T-cell (primary cell): Measurements from ENCODE around the gene EXTL2. TPM values are rescaled to one million over a fixed set of nuclear protein-coding genes. Genes with fewer than 3 reads are reported as not detected.
A peak's percentile ranks its signal among the peaks of the same experiment; 100 is the strongest.

Experiments used
- ATAC-seq, 4 experiments: fragments of 200-7000 bp in 3 of 4; fragments of 150-1000 bp in 1 of 4; cut with Tn5 transposase; replicated peaks in 1 of 4; 1 replicate in 3 of 4; 2 replicates in 1 of 4; pipeline ENCODE4 v1.10.0; 2021; ENCODE audit warnings: moderate library complexity in 3 of 4, mild to moderate bottlenecking in 2 of 4, moderate number of reproducible peaks in 1 of 4
- CTCF ChIA-PET, 2 donors: fragments of 300-600 bp; sonication (Branson Sonifier 250); formaldehyde crosslinking; loops; one replicate each; lab custom pipeline; 2022; ENCODE audit warnings: antibody characterized with exemption in 2 of 2; lab: Charles Lee
- POLR2A ChIA-PET, 2 donors: fragments of 300-600 bp; sonication (Branson Sonifier 250); formaldehyde crosslinking; loops; one replicate each; lab custom pipeline; 2022; ENCODE audit warnings: antibody characterized with exemption in 2 of 2; lab: Charles Lee
- DNase-seq, 35 experiments: peaks; one replicate each; pipeline versions ENCODE4 v3.0.0 to v3.0.0-alpha.2; 2013 to 2023
- H3K27ac ChIP-seq: one replicate; pipeline ENCODE4 v1.5.1; 2013; ENCODE audit warnings: low read length
- H3K27me3 ChIP-seq, 2 experiments: replicated peaks in 1 of 2; 1 replicate in 1 of 2; 2 replicates in 1 of 2; pipeline versions ENCODE4 v1.6.1 to v1.7.0; 2013; ENCODE audit warnings: low read length in 1 of 2, mixed read lengths in 1 of 2; ENCODE audit not compliant: control insufficient read depth in 2 of 2, insufficient read depth in 2 of 2; ENCODE audit errors: extremely low read depth in 1 of 2
- H3K36me3 ChIP-seq, 2 donors: 1 replicate in 1 of 2; 2 replicates in 1 of 2; pipeline versions ENCODE4 v1.6.1 to v1.7.0; 2013; ENCODE audit warnings: low read length in 1 of 2; ENCODE audit not compliant: control insufficient read depth in 2 of 2, insufficient read depth in 1 of 2; ENCODE audit errors: extremely low read depth in 1 of 2
- H3K4me1 ChIP-seq, 2 experiments: 1 replicate in 1 of 2; 2 replicates in 1 of 2; pipeline versions ENCODE4 v1.6.1 to v1.7.0; 2013; ENCODE audit warnings: low read length in 2 of 2, mixed read lengths in 1 of 2; ENCODE audit not compliant: insufficient read depth in 2 of 2, control insufficient read depth in 1 of 2; ENCODE audit errors: extremely low read depth in 1 of 2
- H3K4me3 ChIP-seq, 2 donors: 1 replicate in 1 of 2; 2 replicates in 1 of 2; pipeline versions ENCODE4 v1.5.1 to v1.7.0; 2013; ENCODE audit warnings: mild to moderate bottlenecking in 2 of 2, low read length in 1 of 2, moderate library complexity in 1 of 2; ENCODE audit not compliant: control insufficient read depth in 1 of 2; ENCODE audit errors: extremely low read depth in 1 of 2
- H3K9me3 ChIP-seq: 2 replicates; pipeline ENCODE4 v1.7.0; 2013
- H3K27ac Mint-ChIP-seq, 2 donors: one replicate each; pipeline ENCODE4 v1.8.0; 2020 to 2021; ENCODE audit warnings: mild to moderate bottlenecking in 2 of 2, mixed read lengths in 2 of 2
- H3K27me3 Mint-ChIP-seq, 2 donors: one replicate each; pipeline ENCODE4 v1.8.0; 2021 to 2022; ENCODE audit warnings: mixed read lengths in 2 of 2
- H3K36me3 Mint-ChIP-seq: one replicate; pipeline ENCODE4 v1.8.0; 2021; ENCODE audit warnings: mixed read lengths
- H3K4me1 Mint-ChIP-seq, 3 donors: one replicate each; pipeline ENCODE4 v1.8.0; 2020 to 2022; ENCODE audit warnings: mixed read lengths in 3 of 3, mild to moderate bottlenecking in 1 of 3
- H3K4me3 Mint-ChIP-seq, 3 donors: one replicate each; pipeline ENCODE4 v1.8.0; 2020 to 2022; ENCODE audit warnings: mild to moderate bottlenecking in 3 of 3, mixed read lengths in 3 of 3, moderate library complexity in 3 of 3
- H3K9me3 Mint-ChIP-seq, 3 donors: one replicate each; pipeline ENCODE4 v1.8.0; 2020 to 2022; ENCODE audit warnings: mixed read lengths in 3 of 3
- WGBS: methylation state at CpG from one replicate; pipeline ENCODE4 v1.1.5; 2013; ENCODE audit warnings: missing lambda C conversion rate; ENCODE audit not compliant: insufficient coverage; 5-methylcytosine and 5-hydroxymethylcytosine counted together
- total RNA-seq, 35 experiments: library from RNA in 6 of 35; stranded (reverse) in 6 of 35; fragments of 120-200 nt in 1 of 35; gene quantifications; one replicate each; pipeline versions ENCODE4 v1.2.1 to v1.2.4 and lab custom pipeline; 2013 to 2026

EXTL2 gene
- total RNA-seq, 5 donors from 2014 or later (not counting 1 experiment from before 2014, with no cell fraction given), result 2.4 to 4.1 (median 2.7) TPM

- Histone ChIP-seq H3K27ac (peak overlapping the region; percentile 78), H3K36me3 (peaks cover 0 to 5% of the 10 kb centered on the region in 2 donors), H3K4me3 (no peak overlapping the region), H3K27me3 (no peaks in the 10 kb centered on the region), H3K9me3 (no peaks in the 10 kb centered on the region), H3K4me1 (peaks cover 37 to 83% of the 10 kb centered on the region in 2 experiments)
- ChIA-PET CTCF (interaction anchor here in 1 of 2 donors (0.6 to 6.2 kb wide), 3 partner anchors 9 to 384 kb away, joined by 3 to 92 read pairs (median 6); no protein-coding TSS in a partner anchor), POLR2A (interaction anchor here in 1 of 2 donors (0.6 kb wide), 1 partner anchor 324 kb away, joined by 4 read pairs; no protein-coding TSS in a partner anchor)
- H3K9me3 Mint-ChIP-seq, result no peaks in the 10 kb centered on the region
- no peak overlapping the region for H3K4me3 Mint-ChIP-seq
- DNase-seq, result no peak
- peaks cover 29% of the 10 kb centered on the region for H3K36me3 Mint-ChIP-seq
- WGBS, result no CpG with 5 or more reads among the region's 2 CpGs
- peaks cover 22 to 36% (median 35%) of the 10 kb centered on the region in 3 donors for H3K4me1 Mint-ChIP-seq
- H3K27me3 Mint-ChIP-seq, result no peaks in the 10 kb centered on the region
- H3K27ac Mint-ChIP-seq, result no peak overlapping the region
- ATAC-seq, result no peak
Measured at GRCh38 chr1:100926240-100926639, 31.6 kb upstream of the EXTL2 start.

GRCh38 chr1:100924991-100925390, 30.3 kb upstream of the EXTL2 start:
- Histone ChIP-seq H3K36me3 (peaks cover 0 to 5% of the 10 kb centered on the region in 2 donors), H3K27ac (peak overlapping the region; percentile 78), H3K27me3 (no peaks in the 10 kb centered on the region), H3K4me3 (no peak overlapping the region), H3K4me1 (peaks cover 37 to 75% of the 10 kb centered on the region in 2 experiments), H3K9me3 (no peaks in the 10 kb centered on the region)
- CTCF ChIA-PET, result interaction anchor here (0.6 to 6.2 kb wide), 6 partner anchors 61 to 368 kb away, joined by 3 to 92 read pairs (median 4); no protein-coding TSS in a partner anchor
- DNase-seq (peak in 1 of 35 experiments; percentile 42), ATAC-seq (no peak)
- H3K27me3 Mint-ChIP-seq, result no peaks in the 10 kb centered on the region
- peak overlapping the region in 2 of 3 donors; percentile 3 to 37 for H3K4me3 Mint-ChIP-seq
- H3K9me3 Mint-ChIP-seq, result no peaks in the 10 kb centered on the region
- peaks cover 18 to 30% (median 29%) of the 10 kb centered on the region in 3 donors for H3K4me1 Mint-ChIP-seq
- H3K36me3 Mint-ChIP-seq, result peaks cover 31% of the 10 kb centered on the region
- POLR2A ChIA-PET, result interaction anchor here (0.5 to 1.2 kb wide), 4 partner anchors 165 to 363 kb away, joined by 3 to 10 read pairs (median 4); no protein-coding TSS in a partner anchor
- H3K27ac Mint-ChIP-seq, result no peak overlapping the region
- 60% methylated on average over 2 of the region's 2 CpGs for WGBS

GRCh38 chr1:100924212-100924611, 29.6 kb upstream of the EXTL2 start:
- H3K27ac Mint-ChIP-seq, result no peak overlapping the region
- ChIA-PET CTCF (interaction anchor here (0.6 to 6.2 kb wide), 8 partner anchors 33 to 364 kb away, joined by 3 to 92 read pairs (median 4); no protein-coding TSS in a partner anchor), POLR2A (interaction anchor here (0.6 to 1.2 kb wide), 7 partner anchors 187 to 892 kb away, joined by 3 to 6 read pairs (median 5); no protein-coding TSS in a partner anchor)
- H3K4me1 Mint-ChIP-seq, result peaks cover 18 to 27% (median 25%) of the 10 kb centered on the region in 3 donors
- peak overlapping the region in 2 of 3 donors; percentile 21 to 25 for H3K4me3 Mint-ChIP-seq
- H3K36me3 Mint-ChIP-seq, result peaks cover 33% of the 10 kb centered on the region
- ATAC-seq (no peak), DNase-seq (no peak)
- Histone ChIP-seq H3K27ac (peak overlapping the region; percentile 78), H3K4me3 (no peak overlapping the region), H3K27me3 (no peaks in the 10 kb centered on the region), H3K9me3 (no peaks in the 10 kb centered on the region), H3K4me1 (peaks cover 37 to 67% of the 10 kb centered on the region in 2 experiments), H3K36me3 (peaks cover 0 to 10% of the 10 kb centered on the region in 2 donors)
- no peaks in the 10 kb centered on the region for H3K27me3 Mint-ChIP-seq
- no peaks in the 10 kb centered on the region for H3K9me3 Mint-ChIP-seq

- H3K9me3 ChIP-seq, result no peaks in the 10 kb centered on the region
- no peak overlapping the region for H3K4me3 Mint-ChIP-seq
- no peak overlapping the region for H3K4me3 ChIP-seq
- DNase-seq (peak in 2 of 35 experiments; percentile 17 to 81), ATAC-seq (no peak)
- no peak overlapping the region for H3K27ac ChIP-seq
- H3K27me3 Mint-ChIP-seq, result no peaks in the 10 kb centered on the region
- no peaks in the 10 kb centered on the region for H3K9me3 Mint-ChIP-seq
- H3K36me3 ChIP-seq, result peaks cover 0 to 21% of the 10 kb centered on the region in 2 donors
- CTCF ChIA-PET, result interaction anchor here (0.6 to 6.2 kb wide), 28 partner anchors 11 to 437 kb away, joined by 3 to 92 read pairs (median 4); partner anchors contain the start of gene S1PR1 (in 1 of the 2)
- H3K4me1 ChIP-seq, result peaks cover 19 to 37% of the 10 kb centered on the region in 2 experiments
- no peaks in the 10 kb centered on the region for H3K27me3 ChIP-seq
- no CpG with 5 or more reads among the region's 3 CpGs for WGBS
- peaks cover 29 to 38% (median 37%) of the 10 kb centered on the region in 3 donors for H3K4me1 Mint-ChIP-seq
- POLR2A ChIA-PET, result no interaction called here
- peak overlapping the region; percentile 81 to 86 for H3K27ac Mint-ChIP-seq
- peaks cover 53% of the 10 kb centered on the region for H3K36me3 Mint-ChIP-seq
Measured at GRCh38 chr1:100921110-100921706, 26.6 kb upstream of the EXTL2 start.

- H3K27ac ChIP-seq, result no peak overlapping the region
- ChIA-PET POLR2A (no interaction called here), CTCF (no interaction called here)
- H3K27me3 ChIP-seq, result no peaks in the 10 kb centered on the region
- peaks cover 4 to 72% of the 10 kb centered on the region in 2 donors for H3K36me3 ChIP-seq
- H3K4me3 ChIP-seq, result no peak overlapping the region
- no peaks in the 10 kb centered on the region for H3K4me1 ChIP-seq
- H3K36me3 Mint-ChIP-seq, result peaks cover 63% of the 10 kb centered on the region
- DNase-seq (no peak), ATAC-seq (no peak)
- H3K4me1 Mint-ChIP-seq, result peaks cover 36 to 43% (median 42%) of the 10 kb centered on the region in 3 donors
- no peaks in the 10 kb centered on the region for H3K9me3 Mint-ChIP-seq
- H3K4me3 Mint-ChIP-seq, result no peak overlapping the region
- no peaks in the 10 kb centered on the region for H3K9me3 ChIP-seq
- no peaks in the 10 kb centered on the region for H3K27me3 Mint-ChIP-seq
- H3K27ac Mint-ChIP-seq, result no peak overlapping the region
Measured at GRCh38 chr1:100912019-100912418, 17.4 kb upstream of the EXTL2 start.

DNA sequence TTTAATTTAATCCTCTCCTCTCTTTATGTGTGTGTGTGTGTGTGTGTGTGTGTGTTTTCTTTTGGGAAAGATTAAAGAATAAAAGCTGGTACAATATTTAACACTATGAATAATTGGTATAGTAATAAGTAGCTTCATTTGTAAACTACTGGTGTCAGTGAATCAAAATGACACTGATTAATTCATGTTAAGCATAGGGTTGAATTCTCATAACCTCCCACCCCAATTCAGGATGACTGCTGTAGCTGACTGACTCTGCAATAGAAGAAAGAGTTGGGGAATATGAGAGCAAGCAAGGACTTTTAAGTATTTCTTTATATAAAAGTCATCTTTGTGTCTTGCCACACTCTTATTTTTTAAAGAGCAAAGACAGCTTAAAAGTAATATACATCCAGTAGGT, 14.4 kb upstream of the EXTL2 start:
- no peak overlapping the region for H3K4me3 ChIP-seq
- H3K4me3 Mint-ChIP-seq, result no peak overlapping the region
- H3K27ac ChIP-seq, result no peak overlapping the region
- H3K27me3 ChIP-seq, result no peaks in the 10 kb centered on the region
- ATAC-seq (no peak), DNase-seq (no peak)
- peaks cover 42 to 48% (median 47%) of the 10 kb centered on the region in 3 donors for H3K4me1 Mint-ChIP-seq
- H3K4me1 ChIP-seq, result peaks cover 0 to 11% of the 10 kb centered on the region in 2 experiments
- no peaks in the 10 kb centered on the region for H3K9me3 ChIP-seq
- CTCF ChIA-PET, result interaction anchor here (0.6 to 2.8 kb wide), 8 partner anchors 10 to 1945 kb away, joined by 3 to 14 read pairs (median 5); no protein-coding TSS in a partner anchor
- POLR2A ChIA-PET, result interaction anchor here (0.5 to 1.5 kb wide), 7 partner anchors 9 to 423 kb away, joined by 3 to 4 read pairs (median 3); no protein-coding TSS in a partner anchor
- no peak overlapping the region for H3K27ac Mint-ChIP-seq
- H3K36me3 ChIP-seq, result peaks cover 7 to 72% of the 10 kb centered on the region in 2 donors
- peaks cover 71% of the 10 kb centered on the region for H3K36me3 Mint-ChIP-seq
- H3K9me3 Mint-ChIP-seq, result peaks cover 0 to 5% (median 0%) of the 10 kb centered on the region in 3 donors
- H3K27me3 Mint-ChIP-seq, result no peaks in the 10 kb centered on the region
